Adrenal gland (tissue), 12 donors: ENCODE data around the gene DGKG. TPM values are rescaled to one million over a fixed set of nuclear protein-coding genes. Genes with fewer than 3 reads are reported as not detected.

Source experiments
- DNase-seq, 7 donors: peaks; one replicate each; pipeline ENCODE4 v3.0.0-alpha.2; 2019 to 2020
- H3K27ac ChIP-seq, 5 donors: fragments of 200-600 bp; sonication (generic) in 4 of 5; 1 replicate in 3 of 5; 2 replicates in 2 of 5; pipeline versions ENCODE4 v1.5.1 to v1.8.0; 2016 to 2020; ENCODE audit warnings: mild to moderate bottlenecking in 1 of 5
- H3K27me3 ChIP-seq: fragments of 200-600 bp; 2 replicates; pipeline ENCODE4 v1.8.0; 2021
- H3K36me3 ChIP-seq, 2 donors: fragments of 200-600 bp; replicated peaks in 1 of 2; 1 replicate in 1 of 2; 2 replicates in 1 of 2; pipeline versions ENCODE4 v1.5.1 to v1.8.0; 2018 to 2022
- H3K4me1 ChIP-seq, 2 donors: fragments of 200-600 bp; replicated peaks in 1 of 2; 1 replicate in 1 of 2; 2 replicates in 1 of 2; pipeline versions ENCODE4 v1.5.1 to v1.8.0; 2018 to 2021
- H3K4me3 ChIP-seq, 4 donors: fragments of 200-600 bp; sonication (generic) in 3 of 4; one replicate each; pipeline ENCODE4 v1.5.1; 2016 to 2018
- H3K9me3 ChIP-seq, 3 donors: fragments of 200-600 bp; sonication (generic) in 1 of 3; replicated peaks in 1 of 3; 1 replicate in 2 of 3; 2 replicates in 1 of 3; pipeline versions ENCODE4 v1.5.1 to v1.8.0; 2016 to 2021
- CTCF ChIP-seq, 6 experiments: fragments of 450-650 bp in 4 of 6; fragments of 200-600 bp in 2 of 6; sonication (generic) in 1 of 6; IDR thresholded peaks; 1 replicate in 5 of 6; 2 replicates in 1 of 6; pipeline versions ENCODE4 v1.5.1 to v1.8.0; 2016 to 2021; ENCODE audit warnings: antibody characterized with exemption in 6 of 6, mild to moderate bottlenecking in 2 of 6, moderate library complexity in 1 of 6
- POLR2A ChIP-seq, 2 donors: fragments of 450-650 bp; IDR thresholded peaks; one replicate each; pipeline ENCODE4 v1.6.1; 2017; ENCODE audit warnings: antibody characterized with exemption in 2 of 2, mild to moderate bottlenecking in 2 of 2, moderate library complexity in 1 of 2
- WGBS, 4 donors: extraction: QIAGEN DNeasy Blood & Tissue Kit in 2 of 4; methylation state at CpG; one replicate each; pipeline versions ENCODE4 v1.1.5 to v1.1.7; 2013 to 2017; 5-methylcytosine and 5-hydroxymethylcytosine counted together
- intact Hi-C, 2 donors: fragments of 100-400 bp; cut with DNase I; formaldehyde crosslinking; loops; one replicate each; pipeline versions ENCODE4 v1.14.1 to v1.15.0; 2022 to 2023
- polyA plus RNA-seq, 3 donors: library from polyadenylated mRNA; stranded (reverse); fragments of 200-250 nt in 2 of 3; fragments of 350-450 nt in 1 of 3; fragmentation: Illumina TruSeq in 1 of 3; extraction: RNeasy Lipid Tissue Mini Kit (QIAGEN cat#74804) in 1 of 3; gene quantifications; one replicate each; pipeline ENCODE4 v1.2.3, GENCODE V29; 2013 to 2014
- total RNA-seq, 9 donors: library from RNA; depleted of rRNA in 4 of 9; stranded (reverse); fragments of >200 nt in 4 of 9; fragments of 120-200 nt in 1 of 9; fragmentation: NEBNext Ultra II Directional in 1 of 9; extraction: Animal tissue kit (Norgen Biotek cat#: 25700) in 1 of 9; gene quantifications; one replicate each; pipeline versions ENCODE4 v1.1.0 to v1.2.4, GENCODE V29; 2013 to 2023
- donor health status: healthy with polysubstance abuse.
- donor health status: Bipolar disorder and iron deficiency.
- donor health status: DM: yes; HTN: yes; CAD: no.
- donor health status: DM: no; HTN: no; CAD: no.
- donor health status: DM: no; HTN: no; CAD: no.
- donor health status: DM: yes; HTN: yes; CAD: no.

The DGKG gene
- total and polyA plus RNA-seq, 12 donors: 2.9 to 43.7 (median 28.3) TPM

DNA sequence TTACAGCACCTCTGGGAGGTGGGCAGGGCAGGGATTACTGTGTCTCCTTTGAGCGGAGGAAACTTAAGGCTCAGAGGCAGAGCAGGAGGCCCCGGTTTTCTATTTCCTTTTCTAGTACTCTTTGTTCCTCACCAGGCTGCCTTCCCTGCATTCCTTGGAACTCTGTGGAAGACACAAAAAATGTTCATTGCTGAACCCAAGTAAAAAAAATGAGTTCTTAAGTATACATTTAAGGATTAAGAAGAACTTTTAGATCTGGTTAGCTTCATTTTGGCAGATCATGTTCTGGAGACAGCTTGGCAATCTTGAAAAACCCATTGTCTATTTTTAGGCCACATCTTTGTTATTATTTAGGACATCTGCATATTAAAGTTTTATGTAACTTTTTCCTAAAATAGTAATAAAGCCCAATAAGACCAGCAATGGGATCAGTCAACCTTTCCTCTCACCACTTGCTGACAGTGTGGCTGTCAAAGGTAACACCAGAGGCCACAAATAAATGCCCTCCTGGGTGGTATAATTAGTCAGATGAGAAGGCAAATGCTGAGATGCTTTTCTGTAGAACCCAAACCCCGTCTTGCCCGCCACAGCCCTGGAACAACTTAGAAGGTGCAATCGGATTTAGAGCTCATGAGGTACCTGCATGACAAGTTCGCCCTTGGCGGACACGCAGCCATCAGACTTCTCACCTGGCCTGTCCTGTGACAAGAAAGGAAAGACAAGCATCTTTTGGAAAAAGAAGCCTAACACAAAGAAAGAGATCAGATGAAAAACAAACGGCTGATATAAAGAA is 97.2 kb downstream of the DGKG start:
- H3K4me3 ChIP-seq: no peak overlapping the region
- H3K9me3 ChIP-seq: no peaks in the 10 kb centered on the region
- H3K36me3 ChIP-seq: no peaks in the 10 kb centered on the region
- no peak for DNase-seq
- H3K4me1 ChIP-seq: peaks cover 0 to 5% of the 10 kb centered on the region in 2 donors
- H3K27ac ChIP-seq: no peak overlapping the region
- no peaks in the 10 kb centered on the region for H3K27me3 ChIP-seq
- intact Hi-C loops: loop anchor here in 1 of 2 donors (5.0 kb wide), 1 partner anchor 277 kb away; the partner anchor contains the start of gene CRYGS
- TF ChIP-seq CTCF (IDR thresholded peaks at IDR 0.05): no peak
- TF ChIP-seq POLR2A (IDR thresholded peaks at IDR 0.05): no peak
- 90 to 93% (median 91%) methylated on average over 9 of the region's 9 CpGs for WGBS, 4 donors

GRCh38 chr3:186261638-186262037 is 100.4 kb downstream of the DGKG start:
- Histone ChIP-seq H3K9me3 (no peaks in the 10 kb centered on the region), H3K27ac (no peak overlapping the region)
- 69 to 77% (median 71%) methylated on average over 9 of the region's 9 CpGs for WGBS, 4 donors

DNA sequence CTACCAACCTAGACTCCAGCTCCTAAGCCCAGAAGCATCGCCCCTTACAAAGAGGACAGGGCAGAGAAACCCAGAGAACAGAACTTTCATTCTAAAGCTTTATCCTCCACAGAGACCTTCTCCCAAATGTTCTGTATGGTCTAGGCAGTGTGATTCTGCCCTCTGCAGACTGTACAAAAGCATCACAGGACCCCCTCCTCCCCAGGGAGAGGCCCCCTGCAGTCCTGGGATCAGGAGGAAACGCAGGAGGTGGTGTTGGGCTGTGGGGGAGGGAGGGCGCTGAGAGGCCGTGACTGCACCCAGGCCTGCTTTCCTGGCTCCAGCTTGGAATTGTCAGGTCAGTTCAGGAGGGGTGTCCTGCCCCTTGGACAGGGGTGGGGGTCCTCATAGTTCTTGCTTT is 101.3 kb downstream of the DGKG start:
- peaks cover 4 to 12% of the 10 kb centered on the region in 2 donors for H3K4me1 ChIP-seq
- no peaks in the 10 kb centered on the region for H3K36me3 ChIP-seq
- intact Hi-C loops: loop anchor here in 1 of 2 donors (5.0 kb wide), 1 partner anchor 282 kb away; the partner anchor contains the start of gene CRYGS
- no peaks in the 10 kb centered on the region for H3K27me3 ChIP-seq
- H3K4me3 ChIP-seq: no peak overlapping the region
- WGBS, 4 donors: 82 to 98% (median 93%) methylated on average over 4 of the region's 4 CpGs
- no peak overlapping the region for H3K27ac ChIP-seq
- H3K9me3 ChIP-seq: no peaks in the 10 kb centered on the region
- no peak for DNase-seq
- TF ChIP-seq CTCF (IDR thresholded peaks at IDR 0.05) (no peak), POLR2A (IDR thresholded peaks at IDR 0.05) (no peak)

More at GRCh38 chr3:186261638-186262037, 100.4 kb downstream of the DGKG start:
- Histone ChIP-seq H3K4me3 (no peak overlapping the region), H3K27me3 (no peaks in the 10 kb centered on the region), H3K36me3 (no peaks in the 10 kb centered on the region), H3K4me1 (peaks cover 0 to 12% of the 10 kb centered on the region in 2 donors)
- TF ChIP-seq POLR2A (IDR thresholded peaks at IDR 0.05) (no peak), CTCF (IDR thresholded peaks at IDR 0.05) (no peak)
- intact Hi-C loops: loop anchor here in 1 of 2 donors (5.0 kb wide), 1 partner anchor 281 kb away; the partner anchor contains the start of gene CRYGS
- DNase-seq: no peak

DNA sequence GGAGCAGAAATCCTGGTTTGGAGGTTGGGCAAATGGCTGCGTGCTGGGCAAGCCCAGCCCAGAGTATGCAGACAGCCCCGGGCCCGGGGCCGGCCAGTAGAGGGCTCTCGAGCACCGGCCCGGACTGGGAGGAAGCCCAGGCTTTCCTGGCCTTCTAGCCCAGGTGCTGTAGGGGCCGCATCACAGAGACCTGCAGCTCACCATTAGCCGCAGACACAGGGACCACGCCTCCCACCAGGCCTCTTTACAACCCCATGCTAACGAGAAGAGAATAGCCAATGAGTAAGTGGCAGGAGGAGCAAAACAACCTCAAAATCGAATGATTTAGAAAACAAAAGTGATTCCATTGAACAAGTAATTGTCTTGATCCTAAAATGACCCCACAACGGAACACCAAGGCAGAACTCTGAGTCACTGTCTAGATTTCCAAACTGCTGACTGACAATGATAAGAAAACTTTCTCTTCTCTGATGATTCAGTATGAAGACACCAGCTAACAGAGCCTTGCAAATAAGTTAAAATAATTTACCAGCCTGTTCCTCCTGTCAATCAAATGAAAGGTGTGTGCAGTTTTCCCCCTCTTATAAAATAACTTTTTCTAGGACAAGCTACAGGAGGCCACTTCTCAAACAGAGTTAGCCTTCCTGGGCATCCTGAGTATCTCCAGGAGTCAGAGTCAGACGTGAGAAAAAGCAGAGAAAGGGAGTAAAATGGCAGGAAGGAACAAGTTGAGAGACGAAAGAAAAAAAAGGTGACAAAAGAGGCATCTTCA is 102.2 kb downstream of the DGKG start:
- Histone ChIP-seq H3K4me1 (peaks cover 4 to 12% of the 10 kb centered on the region in 2 donors), H3K9me3 (no peaks in the 10 kb centered on the region), H3K4me3 (peak overlapping the region in 1 of 4 donors; percentile 12), H3K36me3 (no peaks in the 10 kb centered on the region), H3K27me3 (no peaks in the 10 kb centered on the region), H3K27ac (peak overlapping the region; percentile 22 to 82 (median 62))
- WGBS, 4 donors: 15 to 19% (median 16%) methylated on average over 14 to 15 of the region's 15 CpGs
- DNase-seq: peak; percentile 77 to 87 (median 81)
- intact Hi-C loops: loop anchor here (5.0 to 10.0 kb wide), 2 partner anchors 275 to 283 kb away; partner anchors contain the start of gene CRYGS (in 1 of the 2)
- TF ChIP-seq CTCF (IDR thresholded peaks at IDR 0.05) (peak; percentile 64 to 83 (median 76)), POLR2A (IDR thresholded peaks at IDR 0.05) (peak in 1 of 2 donors; percentile 51)
